K562 (cell line): ENCODE results near the gene MIF. TPM values are rescaled to one million over a fixed set of nuclear protein-coding genes. Genes with fewer than 3 reads are reported as not detected.

Experiments used
- NONO ChIP-seq, 2 experiments: fragments of 200-400 bp in 1 of 2; fragments of 450-650 bp in 1 of 2; formaldehyde crosslinking in 1 of 2; IDR thresholded peaks; 2 replicates each; pipeline ENCODE4 v1.6.1; 2017; ENCODE audit warnings: low read depth in 2 of 2, mild to moderate bottlenecking in 2 of 2, moderate library complexity in 2 of 2, low read length in 1 of 2
- PRDM10 ChIP-seq: fragments of 450-650 bp; IDR thresholded peaks from 2 replicates; pipeline ENCODE4 v1.6.1; 2018; ENCODE audit not compliant: partially characterized antibody
- RCOR1 ChIP-seq, 2 experiments: IDR thresholded peaks; 2 replicates each; pipeline ENCODE4 v1.6.1; 2012; ENCODE audit warnings: low read depth in 2 of 2, low read length in 2 of 2, borderline replicate concordance in 1 of 2, improper control_type of control experiment in 1 of 2
- TAL1 ChIP-seq: fragments of 450-650 bp; IDR thresholded peaks from 2 replicates; pipeline ENCODE4 v1.6.1; 2016; ENCODE audit warnings: mild to moderate bottlenecking
- ZNF592 ChIP-seq: fragments of 450-650 bp; IDR thresholded peaks from 2 replicates; pipeline ENCODE4 v1.6.1; 2017; ENCODE audit warnings: antibody characterized with exemption, mild to moderate bottlenecking
- ZNF766 ChIP-seq: fragments of 200-800 bp; sonication (Bioruptor generic); conservative IDR thresholded peaks from 2 replicates; pipeline ENCODE4 v1.6.1; 2016; ENCODE audit warnings: missing genetic modification characterization, missing compliant biosample characterization
- polyA plus RNA-seq, 8 experiments: library from polyadenylated mRNA; depleted of rRNA in 4 of 8; stranded (reverse) in 5 of 8; unstranded in 3 of 8; fragments of >200 nt; fragmentation: Nextera tagmentation in 2 of 8; fragmentation: Illumina TruSeq in 1 of 8; extraction: Ambion mirVana in 2 of 8; extraction: Trizol in 1 of 8; gene quantifications; 2 replicates each; pipeline versions ENCODE4 v1.2.1 to v1.2.3, GENCODE V29; 2011 to 2014; ENCODE audit warnings: inconsistent platforms in 1 of 8, missing spikeins in 1 of 8
- total RNA-seq, 7 experiments: library from RNA; depleted of rRNA in 6 of 7; stranded (reverse); fragments of >200 nt in 6 of 7; fragmentation: Illumina TruSeq in 2 of 7; extraction: Trizol in 2 of 7; gene quantifications; 2 replicates each; pipeline versions ENCODE4 v1.2.1 to v1.2.3, GENCODE V29; 2011 to 2021; ENCODE audit warnings: low replicate concordance in 1 of 7
- TF ChIP-seq, protein P1 (sequence below), 2 experiments: fragments of 450-650 bp; formaldehyde crosslinking in 1 of 2; IDR thresholded peaks; 2 replicates each; pipeline versions ENCODE4 v1.4.0 to v1.6.1; 2014 to 2020; ENCODE audit warnings: mild to moderate bottlenecking in 2 of 2, borderline replicate concordance in 1 of 2, low read depth in 1 of 2

The MIF gene
- total and polyA plus RNA-seq, 9 of the 15 experiments (the other 6 are each of a cell fraction or from before 2014, with no cell fraction given) = 7.4 to 666 (median 193) TPM

DNA sequence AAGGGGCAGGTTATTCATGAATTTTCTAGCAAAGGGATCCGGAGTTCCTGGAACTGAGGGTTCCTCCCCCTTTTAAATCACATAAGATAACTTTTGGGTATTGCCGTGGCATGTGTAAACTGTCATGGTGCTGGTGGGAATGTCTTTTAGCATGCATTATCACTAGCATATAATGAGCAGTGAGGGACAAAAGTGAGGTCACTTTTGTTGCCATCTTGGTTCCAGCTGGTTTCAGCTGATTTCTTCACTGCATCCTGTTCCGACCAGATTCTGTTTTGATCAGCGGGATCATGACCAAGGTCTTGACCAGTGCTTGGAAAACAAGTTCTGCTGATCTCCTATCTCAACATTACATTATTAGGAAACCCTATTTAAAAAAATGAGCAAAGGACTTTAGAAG is 7.4 kb downstream of the MIF start (continued):
- TF ChIP-seq, protein P1, sequence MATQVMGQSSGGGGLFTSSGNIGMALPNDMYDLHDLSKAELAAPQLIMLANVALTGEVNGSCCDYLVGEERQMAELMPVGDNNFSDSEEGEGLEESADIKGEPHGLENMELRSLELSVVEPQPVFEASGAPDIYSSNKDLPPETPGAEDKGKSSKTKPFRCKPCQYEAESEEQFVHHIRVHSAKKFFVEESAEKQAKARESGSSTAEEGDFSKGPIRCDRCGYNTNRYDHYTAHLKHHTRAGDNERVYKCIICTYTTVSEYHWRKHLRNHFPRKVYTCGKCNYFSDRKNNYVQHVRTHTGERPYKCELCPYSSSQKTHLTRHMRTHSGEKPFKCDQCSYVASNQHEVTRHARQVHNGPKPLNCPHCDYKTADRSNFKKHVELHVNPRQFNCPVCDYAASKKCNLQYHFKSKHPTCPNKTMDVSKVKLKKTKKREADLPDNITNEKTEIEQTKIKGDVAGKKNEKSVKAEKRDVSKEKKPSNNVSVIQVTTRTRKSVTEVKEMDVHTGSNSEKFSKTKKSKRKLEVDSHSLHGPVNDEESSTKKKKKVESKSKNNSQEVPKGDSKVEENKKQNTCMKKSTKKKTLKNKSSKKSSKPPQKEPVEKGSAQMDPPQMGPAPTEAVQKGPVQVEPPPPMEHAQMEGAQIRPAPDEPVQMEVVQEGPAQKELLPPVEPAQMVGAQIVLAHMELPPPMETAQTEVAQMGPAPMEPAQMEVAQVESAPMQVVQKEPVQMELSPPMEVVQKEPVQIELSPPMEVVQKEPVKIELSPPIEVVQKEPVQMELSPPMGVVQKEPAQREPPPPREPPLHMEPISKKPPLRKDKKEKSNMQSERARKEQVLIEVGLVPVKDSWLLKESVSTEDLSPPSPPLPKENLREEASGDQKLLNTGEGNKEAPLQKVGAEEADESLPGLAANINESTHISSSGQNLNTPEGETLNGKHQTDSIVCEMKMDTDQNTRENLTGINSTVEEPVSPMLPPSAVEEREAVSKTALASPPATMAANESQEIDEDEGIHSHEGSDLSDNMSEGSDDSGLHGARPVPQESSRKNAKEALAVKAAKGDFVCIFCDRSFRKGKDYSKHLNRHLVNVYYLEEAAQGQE (IDR thresholded peaks at IDR 0.05; ENCODE audit: borderline replicate concordance) = peak; percentile 87
- TF ChIP-seq, protein P1 (CRISPR knock-in tag; IDR thresholded peaks at IDR 0.05; ENCODE audit: low read depth) = no peak
- TF ChIP-seq NONO (IDR thresholded peaks at IDR 0.05; ENCODE audit: low read depth in 2 of 2, low read length in 1 of 2) (no peak), TAL1 (peak; percentile 51; the same call in 1 of the 2 replicates), ZNF766 (peak; percentile 69; the same call in 1 of the 2 replicates), PRDM10 (no peak), ZNF592 (no peak), RCOR1 (IDR thresholded peaks at IDR 0.05; ENCODE audit: borderline replicate concordance in 1 of 2, low read depth in 2 of 2, low read length in 2 of 2) (no peak; a peak in 1 of 4 replicates)
- TF ChIP-seq, all 486 proteins: peak for 17
